ENCODE results near the gene CBLB. TPM values are rescaled to one million over a fixed set of nuclear protein-coding genes. Genes with fewer than 3 reads are reported as not detected.

CBLB gene
- total RNA-seq, 2 donors from 2014 or later = 28.2 to 62.8 TPM

DNA sequence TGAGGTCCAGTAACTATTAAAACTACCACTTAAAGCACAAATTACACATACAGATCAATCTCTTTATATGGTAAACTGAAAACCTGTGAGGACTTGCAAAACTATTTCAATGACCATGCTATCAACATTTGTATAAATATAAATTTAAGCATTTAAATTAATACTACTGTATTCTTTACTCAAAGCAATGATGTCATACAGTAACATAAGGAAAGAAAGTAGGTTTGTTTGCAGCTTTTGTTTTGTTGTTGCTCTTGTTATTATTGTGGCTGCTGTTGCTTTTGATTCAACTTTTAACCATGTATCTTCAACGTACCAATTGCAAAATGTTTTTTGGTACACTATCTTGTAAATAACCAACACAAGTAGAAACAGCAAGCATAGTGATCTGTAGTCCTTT is 22.0 kb downstream of the CBLB start:
- no peak overlapping the region for H3K27ac ChIP-seq

GRCh38 chr3:105845488-105845887 is 23.3 kb downstream of the CBLB start:
- TF ChIP-seq POLR2AphosphoS5 (IDR thresholded peaks at IDR 0.05) (no peak), POLR2A (IDR thresholded peaks at IDR 0.05) (no peak)
- TF ChIP-seq, protein P1, sequence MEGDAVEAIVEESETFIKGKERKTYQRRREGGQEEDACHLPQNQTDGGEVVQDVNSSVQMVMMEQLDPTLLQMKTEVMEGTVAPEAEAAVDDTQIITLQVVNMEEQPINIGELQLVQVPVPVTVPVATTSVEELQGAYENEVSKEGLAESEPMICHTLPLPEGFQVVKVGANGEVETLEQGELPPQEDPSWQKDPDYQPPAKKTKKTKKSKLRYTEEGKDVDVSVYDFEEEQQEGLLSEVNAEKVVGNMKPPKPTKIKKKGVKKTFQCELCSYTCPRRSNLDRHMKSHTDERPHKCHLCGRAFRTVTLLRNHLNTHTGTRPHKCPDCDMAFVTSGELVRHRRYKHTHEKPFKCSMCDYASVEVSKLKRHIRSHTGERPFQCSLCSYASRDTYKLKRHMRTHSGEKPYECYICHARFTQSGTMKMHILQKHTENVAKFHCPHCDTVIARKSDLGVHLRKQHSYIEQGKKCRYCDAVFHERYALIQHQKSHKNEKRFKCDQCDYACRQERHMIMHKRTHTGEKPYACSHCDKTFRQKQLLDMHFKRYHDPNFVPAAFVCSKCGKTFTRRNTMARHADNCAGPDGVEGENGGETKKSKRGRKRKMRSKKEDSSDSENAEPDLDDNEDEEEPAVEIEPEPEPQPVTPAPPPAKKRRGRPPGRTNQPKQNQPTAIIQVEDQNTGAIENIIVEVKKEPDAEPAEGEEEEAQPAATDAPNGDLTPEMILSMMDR (IDR thresholded peaks at IDR 0.05) = no peak
- Histone ChIP-seq H3K4me1 (replicated peaks) (no peaks in the 10 kb centered on the region), H3K27ac (no peak overlapping the region), H3K4me3 (no peak overlapping the region), H3K36me3 (no peaks in the 10 kb centered on the region), H3K27me3 (replicated peaks; ENCODE audit: insufficient read depth) (no peaks in the 10 kb centered on the region), H3K9me3 (no peaks in the 10 kb centered on the region)
- intact Hi-C loops (cut with DNase I) = no loop called here
- DNase-seq (ENCODE audit: low spot score) = no peak
- 34% methylated on average over 1 of the region's 1 CpG for WGBS

More for the DNA sequence above, 22.0 kb downstream of the CBLB start:
- Histone ChIP-seq H3K9me3 (no peaks in the 10 kb centered on the region), H3K4me1 (replicated peaks) (no peaks in the 10 kb centered on the region), H3K4me3 (no peak overlapping the region), H3K27me3 (replicated peaks; ENCODE audit: insufficient read depth) (no peaks in the 10 kb centered on the region), H3K36me3 (no peaks in the 10 kb centered on the region)
- TF ChIP-seq POLR2AphosphoS5 (IDR thresholded peaks at IDR 0.05) (no peak), POLR2A (IDR thresholded peaks at IDR 0.05) (no peak)
- TF ChIP-seq, protein P1 (IDR thresholded peaks at IDR 0.05) = no peak
- 46% methylated on average over 1 of the region's 1 CpG for WGBS
- no peak for DNase-seq (ENCODE audit: low spot score)
- intact Hi-C loops (cut with DNase I) = no loop called here

- Histone ChIP-seq H3K4me3 (no peak overlapping the region), H3K9me3 (no peaks in the 10 kb centered on the region), H3K4me1 (replicated peaks) (no peaks in the 10 kb centered on the region), H3K36me3 (no peaks in the 10 kb centered on the region), H3K27me3 (replicated peaks; ENCODE audit: insufficient read depth) (no peaks in the 10 kb centered on the region), H3K27ac (no peak overlapping the region)
- DNase-seq (ENCODE audit: low spot score) = no peak
- intact Hi-C loops (cut with DNase I) = no loop called here
- TF ChIP-seq, protein P1 (IDR thresholded peaks at IDR 0.05) = no peak
- TF ChIP-seq POLR2A (IDR thresholded peaks at IDR 0.05) = no peak
- no peak for TF ChIP-seq POLR2AphosphoS5 (IDR thresholded peaks at IDR 0.05)
These were observed 24.1 kb downstream of the CBLB start for GRCh38 chr3:105844704-105845103.

- intact Hi-C loops (cut with DNase I) = no loop called here
- Histone ChIP-seq H3K27me3 (replicated peaks; ENCODE audit: insufficient read depth) (no peaks in the 10 kb centered on the region), H3K36me3 (no peaks in the 10 kb centered on the region), H3K4me1 (replicated peaks) (no peaks in the 10 kb centered on the region), H3K27ac (no peak overlapping the region), H3K9me3 (no peaks in the 10 kb centered on the region), H3K4me3 (no peak overlapping the region)
- TF ChIP-seq, protein P1 (IDR thresholded peaks at IDR 0.05) = no peak
- TF ChIP-seq POLR2AphosphoS5 (IDR thresholded peaks at IDR 0.05) = no peak
- TF ChIP-seq POLR2A (IDR thresholded peaks at IDR 0.05) = no peak
- WGBS = 75% methylated on average over 6 of the region's 6 CpGs
- no peak for DNase-seq (ENCODE audit: low spot score)
These were observed 24.8 kb downstream of the CBLB start for GRCh38 chr3:105843994-105844393.

DNA sequence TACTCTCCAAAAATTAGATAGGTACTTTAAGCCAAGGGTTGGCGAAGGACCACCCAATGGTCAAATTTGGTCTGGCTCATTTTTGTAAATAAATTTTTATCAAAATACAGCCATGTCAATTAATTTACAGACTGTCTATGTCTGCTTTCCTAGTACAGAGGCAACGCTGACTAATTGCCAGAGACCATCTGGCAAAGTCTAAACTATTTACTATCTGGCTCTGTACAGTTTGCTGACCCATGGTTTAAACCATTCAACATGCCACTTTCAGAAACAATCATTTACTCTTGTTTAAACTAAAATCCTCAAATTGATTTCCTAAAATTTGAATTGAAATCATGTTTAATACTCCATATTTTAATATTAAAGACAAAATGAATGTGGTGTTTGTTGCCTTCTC is 25.9 kb downstream of the CBLB start:
- H3K27me3 ChIP-seq (replicated peaks; ENCODE audit: insufficient read depth) = no peaks in the 10 kb centered on the region
- no peaks in the 10 kb centered on the region for H3K4me1 ChIP-seq (replicated peaks)
- TF ChIP-seq POLR2A (IDR thresholded peaks at IDR 0.05) (no peak), POLR2AphosphoS5 (IDR thresholded peaks at IDR 0.05) (no peak)
- TF ChIP-seq, protein P1 (IDR thresholded peaks at IDR 0.05) = no peak
- intact Hi-C loops (cut with DNase I) = no loop called here
- no peaks in the 10 kb centered on the region for H3K9me3 ChIP-seq
- H3K36me3 ChIP-seq = no peaks in the 10 kb centered on the region
- DNase-seq (ENCODE audit: low spot score) = no peak
- H3K27ac ChIP-seq = no peak overlapping the region
- 88% methylated on average over 2 of the region's 2 CpGs for WGBS
- no peak overlapping the region for H3K4me3 ChIP-seq

Measured in prostate gland (tissue), 2 donors.